DOHH2 (cell line): ENCODE data around the gene CES3.

Experiments
- H3F3A ChIP-seq: fragments of 200-600 bp; sonication (generic), shearing (Covaris generic); 2 replicates; pipeline ENCODE4 v1.6.0; 2016; ENCODE audit warnings: antibody characterized with exemption, mild to moderate bottlenecking; ENCODE audit not compliant: control insufficient read depth, insufficient read depth
- H3K27ac ChIP-seq: fragments of 200-600 bp; sonication (generic); 2 replicates; pipeline ENCODE4 v1.5.1; 2014; ENCODE audit warnings: low read depth, mild to moderate bottlenecking, low read length, moderate library complexity
- H3K27me3 ChIP-seq: fragments of 200-600 bp; sonication (generic); 2 replicates; pipeline ENCODE4 v1.6.1; 2014; ENCODE audit warnings: mild to moderate bottlenecking, low read length, mixed read lengths; ENCODE audit not compliant: control insufficient read depth
- H3K36me3 ChIP-seq: fragments of 200-600 bp; sonication (generic); 2 replicates; pipeline ENCODE4 v1.6.1; 2014; ENCODE audit warnings: mild to moderate bottlenecking, low read length, moderate library complexity, mixed read lengths; ENCODE audit not compliant: control insufficient read depth
- H3K4me1 ChIP-seq: fragments of 200-600 bp; sonication (generic); 2 replicates; pipeline ENCODE4 v1.6.1; 2014; ENCODE audit warnings: mild to moderate bottlenecking, low read length, mixed read lengths; ENCODE audit not compliant: control insufficient read depth
- H3K4me2 ChIP-seq: fragments of 200-600 bp; sonication (generic); 2 replicates; pipeline ENCODE4 v1.6.0; 2014; ENCODE audit warnings: mild to moderate bottlenecking, low read length, moderate library complexity
- H3K4me3 ChIP-seq: fragments of 200-600 bp; sonication (generic); 2 replicates; pipeline ENCODE4 v1.5.1; 2014; ENCODE audit warnings: mild to moderate bottlenecking, low read length, mixed read lengths
- H3K79me2 ChIP-seq: fragments of 200-600 bp; sonication (generic); 2 replicates; pipeline ENCODE4 v1.6.1; 2014; ENCODE audit warnings: mild to moderate bottlenecking, low read length, mixed read lengths; ENCODE audit not compliant: control insufficient read depth
- H3K9me2 ChIP-seq: fragments of 200-600 bp; sonication (generic); replicated peaks from 2 replicates; pipeline ENCODE4 v1.6.1; 2014; ENCODE audit warnings: mild to moderate bottlenecking, low read length, mixed read lengths; ENCODE audit not compliant: control insufficient read depth
- H3K9me3 ChIP-seq: fragments of 200-600 bp; sonication (generic); 2 replicates; pipeline ENCODE4 v1.6.1; 2014; ENCODE audit warnings: antibody characterized with exemption, low read length, mixed read lengths; ENCODE audit not compliant: control insufficient read depth, insufficient read depth
- H4K20me1 ChIP-seq: fragments of 200-600 bp; sonication (generic); 2 replicates; pipeline ENCODE4 v1.6.0; 2014; ENCODE audit warnings: low read depth, mild to moderate bottlenecking, antibody characterized with exemption, low read length, moderate library complexity; ENCODE audit not compliant: control insufficient read depth, insufficient read depth
- CTCF ChIP-seq: fragments of 200-600 bp; sonication (generic); IDR thresholded peaks from one replicate; pipeline ENCODE4 v1.5.1; 2014; ENCODE audit warnings: antibody characterized with exemption, mild to moderate bottlenecking, low read depth, low read length; ENCODE audit not compliant: poor library complexity, severe bottlenecking
- EZH2phosphoT487 ChIP-seq: fragments of 200-600 bp; sonication (generic); IDR thresholded peaks from 2 replicates; pipeline ENCODE4 v1.6.1; 2017; ENCODE audit warnings: borderline replicate concordance, mild to moderate bottlenecking, antibody characterized with exemption, low read length, moderate library complexity, mixed read lengths

Gene CES3

DNA sequence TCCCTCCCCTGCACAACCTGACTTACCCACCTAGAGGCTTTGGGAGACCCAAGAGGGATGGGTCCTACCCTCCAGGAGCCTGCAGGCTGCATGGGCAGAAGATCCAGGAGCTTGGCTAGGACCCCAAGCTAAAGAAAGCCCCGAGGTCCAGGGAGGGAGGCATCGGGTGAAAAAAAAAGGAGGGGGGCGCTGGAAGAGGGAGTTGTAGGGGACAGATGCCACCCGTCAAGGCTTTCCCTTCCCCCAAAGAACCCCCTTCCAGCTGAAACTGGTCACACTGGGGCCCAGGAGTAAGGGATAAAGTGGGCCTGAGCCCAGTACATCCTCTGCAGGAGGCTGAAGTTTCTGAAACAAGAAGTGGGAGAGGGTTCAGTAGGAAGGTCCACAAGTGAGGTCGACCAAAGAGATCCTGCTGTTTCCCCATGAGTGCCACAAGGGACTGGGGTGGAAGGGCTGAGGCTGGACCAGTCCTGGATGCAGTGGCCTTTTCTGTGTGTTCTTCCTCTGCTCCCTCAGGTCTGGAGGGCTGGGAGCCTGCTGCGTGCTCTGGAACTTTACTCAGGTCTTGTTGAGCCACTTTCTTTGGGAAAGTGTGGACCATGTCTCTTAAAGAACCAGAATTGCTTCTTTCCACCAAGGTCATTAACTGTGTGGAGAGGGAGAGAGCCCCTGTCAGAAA, 53.7 kb downstream of the CES3 start:
- no peaks in the 10 kb centered on the region for H3K9me2 ChIP-seq
- peaks cover 14% of the 10 kb centered on the region for H3K27me3 ChIP-seq
- peaks cover 3% of the 10 kb centered on the region; the same call in 1 of the 2 replicates for H3F3A ChIP-seq
- TF ChIP-seq CTCF (no peak), EZH2phosphoT487 (no peak)
- H3K27ac ChIP-seq, result no peak overlapping the region
- H3K4me1 ChIP-seq, result peaks cover 25% of the 10 kb centered on the region
- peak overlapping the region; percentile 64 for H3K4me3 ChIP-seq
- peak overlapping the region; percentile 68 for H3K4me2 ChIP-seq
- H3K79me2 ChIP-seq, result no peaks in the 10 kb centered on the region
- H3K36me3 ChIP-seq, result no peaks in the 10 kb centered on the region
- no peaks in the 10 kb centered on the region for H4K20me1 ChIP-seq
- no peaks in the 10 kb centered on the region for H3K9me3 ChIP-seq

- Histone ChIP-seq H3F3A (peaks cover 3% of the 10 kb centered on the region; the same call in 1 of the 2 replicates), H3K9me3 (no peaks in the 10 kb centered on the region), H3K36me3 (no peaks in the 10 kb centered on the region), H3K79me2 (no peaks in the 10 kb centered on the region), H4K20me1 (no peaks in the 10 kb centered on the region), H3K27ac (no peak overlapping the region), H3K4me3 (no peak overlapping the region), H3K4me2 (no peak overlapping the region), H3K4me1 (peaks cover 25% of the 10 kb centered on the region), H3K9me2 (no peaks in the 10 kb centered on the region), H3K27me3 (peaks cover 14% of the 10 kb centered on the region)
- TF ChIP-seq CTCF, result no peak
- TF ChIP-seq EZH2phosphoT487, result no peak
These were observed 54.3 kb downstream of the CES3 start for GRCh38 chr16:67015313-67015731.

DNA sequence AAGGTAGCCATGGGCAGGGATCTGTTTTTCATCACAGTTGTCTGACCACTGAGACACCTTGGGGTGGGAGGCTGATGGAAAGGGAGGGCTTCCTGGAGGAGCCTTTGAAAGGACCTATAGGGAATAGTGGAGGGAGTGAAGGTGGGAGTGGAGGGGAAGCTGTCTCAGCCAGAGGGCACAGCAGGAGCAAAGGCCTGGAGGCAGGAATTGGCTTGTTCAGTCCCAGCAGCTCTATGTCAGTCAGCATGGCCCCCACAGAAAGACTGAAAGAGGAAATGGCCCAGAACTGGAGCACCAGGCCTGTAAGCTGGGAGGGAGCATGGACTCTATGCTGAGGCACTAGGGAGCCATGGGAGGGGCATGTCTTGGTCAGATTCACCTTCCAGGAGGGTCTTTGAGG, 55.1 kb downstream of the CES3 start:
- Histone ChIP-seq H3F3A (peaks cover 3% of the 10 kb centered on the region; the same call in 1 of the 2 replicates), H3K4me2 (no peak overlapping the region), H3K27me3 (peaks cover 14% of the 10 kb centered on the region), H3K27ac (no peak overlapping the region), H3K9me2 (no peaks in the 10 kb centered on the region), H3K36me3 (no peaks in the 10 kb centered on the region), H3K4me1 (peaks cover 25% of the 10 kb centered on the region), H3K9me3 (no peaks in the 10 kb centered on the region), H3K79me2 (no peaks in the 10 kb centered on the region), H3K4me3 (no peak overlapping the region), H4K20me1 (no peaks in the 10 kb centered on the region)
- TF ChIP-seq EZH2phosphoT487 (no peak), CTCF (no peak)
